Measurements from ENCODE around the gene ZXDA. TPM values are rescaled to one million over a fixed set of nuclear protein-coding genes. Genes with fewer than 3 reads are reported as not detected.

Gene ZXDA
- total RNA-seq, 2 donors from 2014 or later = 7.4 to 8.7 TPM

DNA sequence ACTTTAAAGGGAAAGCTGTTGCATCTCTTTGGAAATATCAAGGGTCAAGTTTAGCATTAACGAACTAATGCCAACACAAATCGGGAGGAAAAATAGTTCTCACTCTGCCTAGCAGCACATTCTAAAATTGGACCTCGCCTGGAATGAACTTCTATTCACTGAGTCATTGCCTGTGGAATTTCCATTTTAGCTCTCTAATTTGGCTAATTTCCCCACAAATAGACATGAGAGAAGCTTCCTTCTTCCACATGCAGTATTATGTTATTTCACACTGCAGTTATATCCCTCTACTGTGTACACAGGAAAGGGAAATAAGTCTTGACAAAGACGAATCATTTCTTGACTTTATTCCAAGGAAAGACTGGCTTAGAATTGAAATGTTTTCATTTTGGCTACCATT, 9.3 kb downstream of the ZXDA start:
- intact Hi-C loops (cut with DNase I) = loop anchor here (10.0 kb wide), 1 partner anchor 306 kb away; the partner anchor contains the start of gene ZXDB
- TF ChIP-seq, protein P1, sequence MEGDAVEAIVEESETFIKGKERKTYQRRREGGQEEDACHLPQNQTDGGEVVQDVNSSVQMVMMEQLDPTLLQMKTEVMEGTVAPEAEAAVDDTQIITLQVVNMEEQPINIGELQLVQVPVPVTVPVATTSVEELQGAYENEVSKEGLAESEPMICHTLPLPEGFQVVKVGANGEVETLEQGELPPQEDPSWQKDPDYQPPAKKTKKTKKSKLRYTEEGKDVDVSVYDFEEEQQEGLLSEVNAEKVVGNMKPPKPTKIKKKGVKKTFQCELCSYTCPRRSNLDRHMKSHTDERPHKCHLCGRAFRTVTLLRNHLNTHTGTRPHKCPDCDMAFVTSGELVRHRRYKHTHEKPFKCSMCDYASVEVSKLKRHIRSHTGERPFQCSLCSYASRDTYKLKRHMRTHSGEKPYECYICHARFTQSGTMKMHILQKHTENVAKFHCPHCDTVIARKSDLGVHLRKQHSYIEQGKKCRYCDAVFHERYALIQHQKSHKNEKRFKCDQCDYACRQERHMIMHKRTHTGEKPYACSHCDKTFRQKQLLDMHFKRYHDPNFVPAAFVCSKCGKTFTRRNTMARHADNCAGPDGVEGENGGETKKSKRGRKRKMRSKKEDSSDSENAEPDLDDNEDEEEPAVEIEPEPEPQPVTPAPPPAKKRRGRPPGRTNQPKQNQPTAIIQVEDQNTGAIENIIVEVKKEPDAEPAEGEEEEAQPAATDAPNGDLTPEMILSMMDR (IDR thresholded peaks at IDR 0.05) = no peak
- TF ChIP-seq POLR2A (IDR thresholded peaks at IDR 0.05) (no peak), POLR2AphosphoS5 (IDR thresholded peaks at IDR 0.05) (no peak)
- no peak for DNase-seq (ENCODE audit: low spot score)
- Histone ChIP-seq H3K27ac (no peak overlapping the region), H3K27me3 (replicated peaks; ENCODE audit: insufficient read depth) (no peaks in the 10 kb centered on the region), H3K4me1 (replicated peaks) (no peaks in the 10 kb centered on the region), H3K4me3 (no peak overlapping the region), H3K36me3 (no peaks in the 10 kb centered on the region), H3K9me3 (no peaks in the 10 kb centered on the region)
- WGBS = 27% methylated on average over 4 of the region's 4 CpGs

DNA sequence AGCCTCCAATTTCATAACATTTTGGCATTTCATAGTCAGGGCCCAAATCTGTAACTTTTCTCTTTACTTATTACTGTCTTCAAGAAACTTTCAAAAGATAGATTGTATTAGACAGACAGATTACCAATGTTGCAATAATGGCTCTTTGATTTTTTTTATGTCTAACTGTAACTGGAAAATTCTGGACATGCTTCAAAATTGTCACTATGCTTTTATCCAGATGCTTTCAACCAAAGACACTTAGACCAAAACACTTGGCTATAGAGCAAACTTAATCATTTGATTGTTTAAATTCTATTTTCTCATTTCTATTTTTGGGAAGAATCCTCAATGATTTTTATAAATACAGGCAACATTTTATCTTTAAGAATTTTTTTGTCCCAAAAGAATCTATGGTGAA, 10.4 kb downstream of the ZXDA start:
- no peak for DNase-seq (ENCODE audit: low spot score)
- intact Hi-C loops (cut with DNase I) = loop anchor here (10.0 kb wide), 1 partner anchor 305 kb away; the partner anchor contains the start of gene ZXDB
- H3K27ac ChIP-seq = no peak overlapping the region
- no peaks in the 10 kb centered on the region for H3K36me3 ChIP-seq
- H3K4me3 ChIP-seq = no peak overlapping the region
- no peaks in the 10 kb centered on the region for H3K27me3 ChIP-seq (replicated peaks; ENCODE audit: insufficient read depth)
- H3K4me1 ChIP-seq (replicated peaks) = no peaks in the 10 kb centered on the region
- TF ChIP-seq POLR2A (IDR thresholded peaks at IDR 0.05) (no peak), POLR2AphosphoS5 (IDR thresholded peaks at IDR 0.05) (no peak)
- TF ChIP-seq, protein P1 (IDR thresholded peaks at IDR 0.05) = no peak
- H3K9me3 ChIP-seq = no peaks in the 10 kb centered on the region

DNA sequence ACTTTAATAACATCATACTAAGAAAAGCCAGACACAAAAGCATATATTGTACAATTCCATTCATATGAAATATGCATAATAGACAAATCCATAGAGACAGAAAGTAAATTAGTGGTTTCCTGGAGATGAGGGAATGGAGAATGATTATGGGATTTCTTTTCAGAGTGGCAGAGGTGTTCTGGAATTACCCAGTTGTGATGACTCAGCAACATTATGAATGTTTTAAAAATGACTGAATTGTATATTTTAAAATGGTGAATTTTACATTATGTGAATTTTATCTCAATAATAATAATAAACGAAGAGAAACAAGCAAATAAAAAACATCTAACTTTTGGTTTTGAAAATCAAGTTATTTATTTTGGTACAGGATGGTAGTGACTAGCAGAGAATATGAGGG, 11.2 kb downstream of the ZXDA start:
- H3K36me3 ChIP-seq = no peaks in the 10 kb centered on the region
- 85% methylated on average over 1 of the region's 1 CpG for WGBS
- TF ChIP-seq POLR2A (IDR thresholded peaks at IDR 0.05) = no peak
- TF ChIP-seq, protein P1 (IDR thresholded peaks at IDR 0.05) = no peak
- TF ChIP-seq POLR2AphosphoS5 (IDR thresholded peaks at IDR 0.05) = no peak
- H3K9me3 ChIP-seq = no peaks in the 10 kb centered on the region
- no peak for DNase-seq (ENCODE audit: low spot score)
- H3K4me1 ChIP-seq (replicated peaks) = no peaks in the 10 kb centered on the region
- no peak overlapping the region for H3K4me3 ChIP-seq
- H3K27ac ChIP-seq = no peak overlapping the region
- intact Hi-C loops (cut with DNase I) = no loop called here
- no peaks in the 10 kb centered on the region for H3K27me3 ChIP-seq (replicated peaks; ENCODE audit: insufficient read depth)

DNA sequence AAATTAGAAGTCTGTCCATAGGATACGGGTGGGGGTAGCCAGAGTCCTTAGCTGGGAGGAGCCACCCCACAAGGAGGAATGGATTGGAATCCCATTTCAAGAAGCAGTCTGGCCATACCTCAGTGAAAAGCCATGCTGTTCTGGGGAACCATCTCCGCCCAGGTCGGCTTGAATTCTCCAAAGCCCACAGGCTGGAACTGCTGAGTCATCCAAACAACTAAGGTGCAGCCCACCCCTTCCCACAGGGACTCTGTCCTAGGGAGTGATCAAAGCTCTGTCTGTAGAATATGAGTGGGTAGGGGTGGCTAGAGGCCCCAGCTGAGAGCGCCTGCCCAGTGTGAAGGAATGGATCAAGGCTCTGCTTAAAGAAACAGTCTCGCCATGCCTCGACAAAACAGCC, 38.8 kb downstream of the ZXDA start:
- TF ChIP-seq POLR2AphosphoS5 (IDR thresholded peaks at IDR 0.05) (no peak), POLR2A (IDR thresholded peaks at IDR 0.05) (no peak)
- TF ChIP-seq, protein P1 (IDR thresholded peaks at IDR 0.05) = no peak
- intact Hi-C loops (cut with DNase I) = no loop called here
- Histone ChIP-seq H3K36me3 (no peaks in the 10 kb centered on the region), H3K9me3 (no peaks in the 10 kb centered on the region), H3K4me3 (no peak overlapping the region), H3K27ac (no peak overlapping the region), H3K4me1 (replicated peaks) (no peaks in the 10 kb centered on the region), H3K27me3 (replicated peaks; ENCODE audit: insufficient read depth) (no peaks in the 10 kb centered on the region)
- WGBS = 93% methylated on average over 3 of the region's 6 CpGs
- DNase-seq (ENCODE audit: low spot score) = no peak

Other genes with a start within 250 kb of the ZXDA start
- gene NLRP2B, start 230.2 kb downstream of the ZXDA start, total RNA-seq = under 1 TPM in 1 of 2 donors, not detected in 1; 0.57 TPM